Choroid plexus epithelial cell (primary cell): ENCODE measurements around the gene MSANTD7.
"Not testable (repeated sequence)": the region's sequence is repeated elsewhere in the genome, so short reads cannot be mapped to it uniquely, and the experiment has no call there.

ENCODE experiments used
- DNase-seq: peaks from one replicate; pipeline ENCODE4 v3.0.0-alpha.2; 2010; ENCODE audit warnings: low read depth
- H3K4me3 ChIP-seq: 2 replicates; pipeline ENCODE4 v1.5.1; 2011; ENCODE audit warnings: low read depth, mild to moderate bottlenecking, control low read depth, low read length, moderate library complexity
- CTCF ChIP-seq: conservative IDR thresholded peaks from 2 replicates; pipeline ENCODE4 v1.5.1; 2011; ENCODE audit warnings: low read depth, mild to moderate bottlenecking, control low read depth, inconsistent platforms, low read length, moderate library complexity

Gene MSANTD7

DNA sequence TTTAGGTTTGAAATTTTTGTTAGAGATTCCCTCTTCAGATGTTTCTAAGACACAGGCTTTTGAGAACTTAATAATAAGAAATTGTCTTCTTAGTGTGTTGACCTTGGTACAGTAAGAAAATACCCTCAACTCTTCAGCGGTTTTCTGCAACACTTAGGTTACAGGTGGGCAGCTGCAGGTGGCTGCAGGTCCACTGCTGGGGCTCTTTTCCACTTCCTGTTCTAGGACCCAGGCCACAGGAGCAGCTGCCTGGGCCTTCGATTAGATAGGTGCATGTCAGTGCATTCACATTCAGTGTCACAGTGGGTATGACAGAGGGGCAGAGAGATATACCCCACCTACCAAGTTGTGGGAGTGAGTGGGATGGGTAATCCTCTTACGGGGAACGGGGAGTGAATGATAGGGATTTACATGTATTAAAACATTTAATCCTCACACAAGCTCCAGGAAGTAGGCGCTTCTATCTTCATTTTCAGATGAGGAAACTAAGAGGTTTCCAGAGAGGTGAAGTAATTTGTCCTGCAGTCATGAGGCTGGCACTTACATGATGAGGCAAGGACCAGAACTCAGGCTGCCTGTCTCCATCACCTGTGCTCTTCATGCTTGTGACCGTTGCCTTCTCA lies 20.3 kb downstream of the MSANTD7 start:
- DNase-seq: no peak
- no peak overlapping the region for H3K4me3 ChIP-seq
- no peak for TF ChIP-seq CTCF

DNA sequence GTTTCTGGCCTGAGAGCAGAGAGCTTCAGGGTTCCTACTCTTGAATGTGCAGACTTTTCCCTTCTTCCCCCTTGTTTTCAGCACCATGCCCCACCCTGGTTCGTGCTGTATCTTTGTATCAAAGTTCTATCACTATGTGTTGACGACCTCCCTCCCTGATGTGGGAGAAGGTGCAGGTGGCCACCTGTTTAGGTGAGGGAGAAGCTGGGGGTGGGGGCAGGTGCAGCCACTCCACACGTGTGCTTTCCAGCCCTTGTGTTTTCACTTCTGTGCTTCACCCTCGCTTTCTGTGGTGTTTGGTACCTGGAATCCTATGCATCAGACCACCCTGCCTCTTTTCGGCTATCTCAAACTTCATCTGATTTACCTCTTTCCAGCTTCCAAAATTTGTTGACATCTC lies 20.9 kb downstream of the MSANTD7 start:
- DNase-seq: no peak
- H3K4me3 ChIP-seq: no peak overlapping the region
- TF ChIP-seq CTCF: no peak

DNA sequence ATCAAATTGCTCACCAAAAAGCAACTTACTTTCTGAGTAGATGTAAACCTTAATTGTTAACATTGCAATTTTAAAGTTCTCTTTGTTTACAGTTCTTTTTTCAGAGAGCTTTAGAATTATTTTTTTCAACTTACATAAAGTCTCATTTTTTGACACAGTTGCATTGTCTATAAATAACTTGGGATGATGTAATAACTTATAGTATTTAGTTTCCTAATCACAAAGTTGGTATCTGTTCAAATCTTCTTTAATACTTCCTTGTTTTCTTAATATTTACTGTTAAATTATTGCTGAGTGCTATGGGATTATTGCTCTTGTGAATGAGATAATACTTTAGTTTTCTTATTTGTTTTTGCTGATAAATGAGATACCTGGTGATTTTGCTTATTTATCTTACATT lies 21.7 kb downstream of the MSANTD7 start:
- no peak for DNase-seq
- no peak overlapping the region for H3K4me3 ChIP-seq
- no peak for TF ChIP-seq CTCF

DNA sequence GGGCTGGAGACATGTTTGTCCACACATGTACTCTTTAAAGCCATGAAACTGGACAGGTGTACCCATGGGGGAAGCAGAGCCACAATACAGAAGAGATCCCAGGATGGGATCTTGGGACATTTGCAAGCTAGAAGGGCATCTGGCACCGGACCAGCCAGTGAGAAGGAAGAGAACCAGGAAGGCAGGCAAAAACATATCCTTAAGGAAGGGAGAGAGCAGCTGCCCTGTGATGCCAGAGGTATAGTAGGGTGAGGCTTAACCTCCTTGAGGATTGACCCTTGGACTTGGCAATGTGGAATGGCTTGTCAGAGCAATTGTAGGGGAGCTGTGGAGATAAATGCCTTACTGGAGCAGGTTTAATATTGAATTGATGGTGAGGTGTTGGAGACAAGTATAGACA lies 22.7 kb downstream of the MSANTD7 start:
- no peak overlapping the region for H3K4me3 ChIP-seq
- no peak for TF ChIP-seq CTCF
- DNase-seq: no peak

- DNase-seq, H3K4me3 ChIP-seq: not testable (repeated sequence)
These were observed 26.4 kb downstream of the MSANTD7 start for GRCh38 chr10:14864466-14864865.

DNA sequence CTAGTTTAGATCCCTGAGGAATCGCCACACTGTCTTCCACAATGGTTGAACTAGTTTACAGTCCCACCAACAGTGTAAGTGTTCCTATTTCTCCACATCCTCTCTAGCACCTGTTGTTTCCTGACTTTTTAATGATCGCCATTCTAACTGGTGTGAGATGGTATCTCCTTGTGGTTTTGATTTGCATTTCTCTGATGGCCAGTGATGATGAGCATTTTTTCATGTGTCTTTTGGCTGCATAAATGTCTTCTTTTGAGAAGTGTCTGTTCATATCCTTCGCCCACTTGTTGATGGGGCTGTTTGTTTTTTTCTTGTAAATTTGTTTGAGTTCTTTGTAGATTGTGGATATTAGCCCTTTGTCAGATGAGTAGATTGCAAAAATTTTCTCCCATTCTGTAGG lies 26.8 kb downstream of the MSANTD7 start:
- H3K4me3 ChIP-seq, DNase-seq: not testable (repeated sequence)

DNA sequence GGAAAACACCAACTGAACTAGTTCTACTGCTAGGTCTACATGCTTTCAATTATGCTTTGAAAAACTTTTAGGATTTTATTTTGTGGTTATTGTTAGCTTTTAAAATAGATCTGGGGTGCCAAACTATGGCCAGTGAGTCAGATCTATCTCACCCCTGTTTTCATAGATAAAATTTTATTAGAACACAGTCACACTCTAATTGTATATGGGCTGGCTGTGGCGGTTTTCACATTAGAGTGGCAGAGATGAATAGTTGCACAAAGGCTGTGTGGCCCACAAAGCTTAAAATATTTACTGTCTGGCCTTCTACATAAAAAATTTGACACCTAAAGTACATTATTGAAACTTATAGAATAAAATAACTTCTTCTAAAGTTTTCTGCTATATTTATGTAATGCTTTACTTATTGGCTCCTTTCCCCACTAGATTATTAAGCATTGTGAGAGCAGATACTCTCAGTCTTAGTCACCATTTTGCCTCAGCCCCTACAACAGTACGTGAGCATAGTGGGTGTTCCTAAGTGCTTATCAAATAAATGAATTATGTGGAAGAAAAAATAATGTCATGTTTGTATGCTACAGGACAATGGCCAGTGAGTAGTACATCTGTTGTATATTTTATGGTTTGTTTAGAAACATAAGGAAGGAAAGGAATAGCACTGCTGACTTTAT lies 35.1 kb downstream of the MSANTD7 start:
- H3K4me3 ChIP-seq: no peak overlapping the region
- TF ChIP-seq CTCF: no peak
- peak; percentile 64 for DNase-seq

DNA sequence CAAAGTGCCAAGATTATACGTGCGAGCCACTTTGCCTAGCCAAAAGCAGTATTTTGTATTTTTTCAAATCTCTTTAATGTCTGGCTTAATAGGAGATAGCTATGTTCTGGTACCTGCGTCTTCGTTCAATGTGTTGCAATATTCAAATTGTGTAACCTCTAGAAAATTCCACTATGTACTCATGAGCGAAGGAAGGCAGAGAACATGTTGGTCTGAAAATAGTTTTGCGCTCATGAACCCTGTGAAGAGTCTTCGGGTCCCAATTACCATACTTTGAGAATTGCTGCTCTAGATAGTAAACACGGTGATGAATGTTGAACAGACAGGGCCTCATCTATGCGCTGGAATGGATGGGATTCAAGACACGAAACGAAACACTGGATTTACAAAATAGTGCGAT lies 37.8 kb downstream of the MSANTD7 start:
- H3K4me3 ChIP-seq: no peak overlapping the region
- no peak for TF ChIP-seq CTCF
- DNase-seq: peak; percentile 19
